GM21576 (cell line): ENCODE results near the gene FBP2.
A peak's percentile ranks its signal among the peaks of the same experiment; 100 is the strongest.
"Not testable (repeated sequence)": the region's sequence is repeated elsewhere in the genome, so short reads cannot be mapped to it uniquely, and the experiment has no call there.

Experiments used
- ATAC-seq: cut with Tn5 transposase; IDR thresholded peaks from one replicate; pipeline ENCODE4 v1.9.1; 2021; ENCODE audit warnings: mild to moderate bottlenecking, moderate library complexity; ENCODE audit not compliant: unreplicated experiment

FBP2 gene

GRCh38 chr9:94564279-94564678, 29.3 kb downstream of the FBP2 start:
- not testable (repeated sequence) for ATAC-seq

- no peak for ATAC-seq
Measured at GRCh38 chr9:94563548-94563947, 30.1 kb downstream of the FBP2 start.

GRCh38 chr9:94560237-94560636, 33.4 kb downstream of the FBP2 start:
- ATAC-seq: no peak

- ATAC-seq: no peak
Measured at GRCh38 chr9:94557376-94557775, 36.2 kb downstream of the FBP2 start.

- ATAC-seq: peak; percentile 46
Measured at GRCh38 chr9:94554439-94555331, 38.9 kb downstream of the FBP2 start, which contains the start of gene PCAT7. Gene PCAT7, plus strand, starts transcription at chr9:94555083.

- ATAC-seq: no peak
Measured at GRCh38 chr9:94554078-94554438, 39.6 kb downstream of the FBP2 start.

GRCh38 chr9:94553029-94553938, 40.3 kb downstream of the FBP2 start:
- ATAC-seq: no peak

- no peak for ATAC-seq
Measured at GRCh38 chr9:94545940-94546339, 47.7 kb downstream of the FBP2 start.

GRCh38 chr9:94544335-94544734, 49.3 kb downstream of the FBP2 start:
- ATAC-seq: not testable (repeated sequence)

- no peak for ATAC-seq
Measured at GRCh38 chr9:94538908-94539307, 54.7 kb downstream of the FBP2 start.

- no peak for ATAC-seq
Measured at GRCh38 chr9:94534901-94535300, 58.7 kb downstream of the FBP2 start.

- ATAC-seq: no peak
Measured at GRCh38 chr9:94533601-94534000, 60.0 kb downstream of the FBP2 start.

GRCh38 chr9:94533155-94533554, 60.5 kb downstream of the FBP2 start:
- ATAC-seq: no peak

GRCh38 chr9:94528886-94529285, 64.7 kb downstream of the FBP2 start:
- no peak for ATAC-seq

- no peak for ATAC-seq
Measured at GRCh38 chr9:94526951-94527350, 66.7 kb downstream of the FBP2 start.

GRCh38 chr9:94526271-94526670, 67.4 kb downstream of the FBP2 start:
- ATAC-seq: no peak

GRCh38 chr9:94525396-94526035, 68.1 kb downstream of the FBP2 start:
- ATAC-seq: no peak

GRCh38 chr9:94517254-94517653, 76.4 kb downstream of the FBP2 start:
- ATAC-seq: no peak

GRCh38 chr9:94514722-94515121, 78.9 kb downstream of the FBP2 start:
- ATAC-seq: no peak

- no peak for ATAC-seq
Measured at GRCh38 chr9:94511955-94512265, 81.7 kb downstream of the FBP2 start.
